Measurements from ENCODE around the gene SRA1. TPM values are rescaled to one million over a fixed set of nuclear protein-coding genes. Genes with fewer than 3 reads are reported as not detected.

Gene SRA1
- total RNA-seq, 6 experiments from 2014 or later, result 14.4 to 35.4 (median 18.6) TPM

DNA sequence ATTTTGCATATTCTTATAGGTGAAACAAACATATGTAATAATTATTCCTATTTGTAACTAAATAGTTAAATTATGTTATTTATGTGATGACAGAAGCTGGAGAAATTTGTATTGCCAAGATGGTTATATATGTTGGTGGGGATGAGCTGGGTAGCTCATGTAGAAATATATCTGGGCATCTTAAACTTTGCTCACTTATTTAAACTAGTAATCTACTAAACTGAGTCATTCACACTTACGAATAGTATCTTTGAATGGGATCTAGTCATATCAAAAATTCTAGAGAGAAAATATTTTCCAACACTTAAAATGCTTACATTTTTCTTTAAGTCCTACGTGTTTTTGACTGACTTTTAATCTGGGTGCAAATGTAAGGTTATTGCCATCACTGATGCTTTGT lies 54.4 kb downstream of the SRA1 start:
- WGBS (ENCODE audit: insufficient coverage, low coverage, low lambda C conversion rate, missing lambda C conversion rate), result 87% methylated on average over 2 of the region's 2 CpGs
- H3K36me3 ChIP-seq, result peaks cover 8 to 41% (median 17%) of the 10 kb centered on the region in 4 donors
- intact Hi-C loops (cut with DNase I), result no loop called here

More for the DNA sequence above, 54.4 kb downstream of the SRA1 start:
- no peak overlapping the region for H3K27ac ChIP-seq
- no peak for ATAC-seq
- TF ChIP-seq CTCF (IDR thresholded peaks at IDR 0.05) (no peak), POLR2A (IDR thresholded peaks at IDR 0.05) (no peak)
- no peaks in the 10 kb centered on the region for H3K9me3 ChIP-seq
- no peak for DNase-seq
- H3K4me3 ChIP-seq, result no peak overlapping the region
- peaks cover 0 to 9% (median 2%) of the 10 kb centered on the region in 4 donors for H3K4me1 ChIP-seq
- H3K27me3 ChIP-seq, result no peaks in the 10 kb centered on the region

Small RNAs within 50 kb of the gene (microRNA-seq; reads per million reads assigned to microRNA genes)
- 0 to 0.64 reads per million in 2 donors for gene MIR6831

Small RNAs within 50 kb of the gene (small RNA-seq; reads per million reads assigned to genes)
- gene RF00279, result 0 to 0.19 reads per million in 2 experiments
- 0 reads per million in 2 experiments for gene RF00443

Other genes with a start within 250 kb of the SRA1 start
- 1 to 10 TPM in 2 of 6 experiments, under 1 TPM in 4; 0.42 to 1.8 (median 0.78) TPM for gene HBEGF, start 210.9 kb downstream of the SRA1 start, total RNA-seq
- gene SLC4A9, start 197.3 kb downstream of the SRA1 start, total RNA-seq, result not detected
- 10 to 100 TPM; 45.5 to 73.2 (median 62.6) TPM for gene ANKHD1, start 155.6 kb downstream of the SRA1 start, total RNA-seq
- gene EIF4EBP3, start 9.8 kb downstream of the SRA1 start, total RNA-seq, result 10 to 100 TPM; 10.7 to 19.5 (median 13.6) TPM
- 10 to 100 TPM in 5 of 6 experiments, 1 to 10 TPM in 1; 9.6 to 24.3 (median 14.3) TPM for gene APBB3, start 7.1 kb upstream of the SRA1 start, total RNA-seq
- 10 to 100 TPM; 28.1 to 38.5 (median 30.2) TPM for gene SLC35A4, start 7.4 kb upstream of the SRA1 start, total RNA-seq
- gene CD14, start 75.7 kb upstream of the SRA1 start, total RNA-seq, result 100 to 1,000 TPM; 174 to 513 (median 244) TPM
- 10 to 100 TPM in 5 of 6 experiments, 1 to 10 TPM in 1; 7.3 to 45.5 (median 23.6) TPM for gene TMCO6, start 82.0 kb upstream of the SRA1 start, total RNA-seq
- 10 to 100 TPM; 35.4 to 56.8 (median 52.4) TPM for gene NDUFA2, start 90.2 kb upstream of the SRA1 start, total RNA-seq
- 10 to 100 TPM; 26.6 to 50.7 (median 30.3) TPM for gene IK, start 90.4 kb upstream of the SRA1 start, total RNA-seq
- gene WDR55, start 107.4 kb upstream of the SRA1 start, total RNA-seq, result 10 to 100 TPM; 13.3 to 18.4 (median 15.0) TPM
- gene DND1, start 116.1 kb upstream of the SRA1 start, total RNA-seq, result 1 to 10 TPM in 1 of 6 experiments, under 1 TPM in 5; 0.27 to 1.4 (median 0.69) TPM
- gene HARS1, start 133.9 kb upstream of the SRA1 start, total RNA-seq, result 10 to 100 TPM; 22.8 to 46.6 (median 37.0) TPM
- 10 to 100 TPM in 4 of 6 experiments, 1 to 10 TPM in 2; 8.5 to 13.9 (median 11.5) TPM for gene HARS2, start 134.0 kb upstream of the SRA1 start, total RNA-seq
- 10 to 100 TPM; 11.6 to 26.4 (median 18.0) TPM for gene ZMAT2, start 143.0 kb upstream of the SRA1 start, total RNA-seq
- gene PCDHA1, start 228.7 kb upstream of the SRA1 start, total RNA-seq, result not detected
- gene PCDHA2, start 237.4 kb upstream of the SRA1 start, total RNA-seq, result not detected
- under 1 TPM in 1 of 6 experiments, not detected in 5; 0.07 TPM for gene PCDHA3, start 243.6 kb upstream of the SRA1 start, total RNA-seq
- under 1 TPM in 4 of 6 experiments, not detected in 2; 0.09 to 0.19 (median 0.13) TPM for gene PCDHA4, start 249.6 kb upstream of the SRA1 start, total RNA-seq